ENCODE results near the gene CRYZL1. TPM values are rescaled to one million over a fixed set of nuclear protein-coding genes. Genes with fewer than 3 reads are reported as not detected.

The CRYZL1 gene
- total RNA-seq, 1 experiment from 2014 or later: 46.6 TPM

DNA sequence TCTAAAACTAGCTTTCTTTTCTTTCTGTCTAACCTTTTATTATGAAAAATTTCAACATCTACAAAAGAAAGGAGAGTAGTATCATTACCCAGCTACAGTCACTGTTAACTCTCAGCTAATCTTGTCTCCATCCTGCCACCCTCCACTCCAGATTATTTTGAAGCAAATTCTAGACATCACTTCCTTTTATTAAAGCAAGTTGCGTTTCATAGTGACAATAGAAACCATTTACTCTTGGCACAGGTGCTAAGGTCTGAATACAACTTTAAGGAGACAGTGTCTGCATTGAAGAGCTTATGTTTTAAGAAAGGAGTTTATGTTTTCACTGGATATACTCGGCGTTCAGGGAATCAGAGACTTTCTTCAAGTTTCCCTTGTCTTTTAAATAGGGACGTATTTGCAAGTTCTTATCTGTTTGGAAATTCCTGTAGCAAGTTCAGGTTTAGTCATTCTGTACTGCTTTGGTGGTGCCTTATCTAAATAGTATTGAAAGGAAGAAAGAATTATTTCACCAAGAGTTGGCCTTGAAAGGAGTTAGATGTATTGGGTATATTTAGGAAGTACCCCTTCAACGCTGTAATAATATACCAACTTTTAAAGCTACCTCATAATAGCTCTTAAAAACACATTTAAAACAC is 43.5 kb upstream of the CRYZL1 start:
- intact Hi-C loops (cut with micrococcal nuclease; ENCODE audit: unreplicated experiment): no loop called here
- Histone ChIP-seq H3K4me3 (ENCODE audit: low read depth, low read length, poor library complexity, severe bottlenecking) (no peak overlapping the region), H3K27ac (ENCODE audit: low read depth, low read length, poor library complexity, severe bottlenecking) (no peak overlapping the region), H3K9me3 (ENCODE audit: low read depth, low read length, poor library complexity, severe bottlenecking) (no peaks in the 10 kb centered on the region), H3K27me3 (replicated peaks; ENCODE audit: insufficient read depth, low read depth, low read length, poor library complexity) (no peaks in the 10 kb centered on the region), H3K4me1 (ENCODE audit: insufficient read depth, low read length, poor library complexity, severe bottlenecking) (peaks cover 34% of the 10 kb centered on the region), H3K36me3 (ENCODE audit: insufficient read depth, low read length, poor library complexity, severe bottlenecking) (no peaks in the 10 kb centered on the region)
- TF ChIP-seq, protein P1, sequence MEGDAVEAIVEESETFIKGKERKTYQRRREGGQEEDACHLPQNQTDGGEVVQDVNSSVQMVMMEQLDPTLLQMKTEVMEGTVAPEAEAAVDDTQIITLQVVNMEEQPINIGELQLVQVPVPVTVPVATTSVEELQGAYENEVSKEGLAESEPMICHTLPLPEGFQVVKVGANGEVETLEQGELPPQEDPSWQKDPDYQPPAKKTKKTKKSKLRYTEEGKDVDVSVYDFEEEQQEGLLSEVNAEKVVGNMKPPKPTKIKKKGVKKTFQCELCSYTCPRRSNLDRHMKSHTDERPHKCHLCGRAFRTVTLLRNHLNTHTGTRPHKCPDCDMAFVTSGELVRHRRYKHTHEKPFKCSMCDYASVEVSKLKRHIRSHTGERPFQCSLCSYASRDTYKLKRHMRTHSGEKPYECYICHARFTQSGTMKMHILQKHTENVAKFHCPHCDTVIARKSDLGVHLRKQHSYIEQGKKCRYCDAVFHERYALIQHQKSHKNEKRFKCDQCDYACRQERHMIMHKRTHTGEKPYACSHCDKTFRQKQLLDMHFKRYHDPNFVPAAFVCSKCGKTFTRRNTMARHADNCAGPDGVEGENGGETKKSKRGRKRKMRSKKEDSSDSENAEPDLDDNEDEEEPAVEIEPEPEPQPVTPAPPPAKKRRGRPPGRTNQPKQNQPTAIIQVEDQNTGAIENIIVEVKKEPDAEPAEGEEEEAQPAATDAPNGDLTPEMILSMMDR (conservative IDR thresholded peaks at IDR 0.05; ENCODE audit: low read depth, low read length): no peak
- no peak for TF ChIP-seq EZH2 (IDR thresholded peaks at IDR 0.05; ENCODE audit: borderline replicate concordance, low read depth, low read length, poor library complexity, severe bottlenecking)
- POLR2A ChIA-PET (ENCODE audit: low non-redundant PET): no interaction called here
- CTCF ChIA-PET: no interaction called here
- no peak for DNase-seq (ENCODE audit: low spot score)
- BruUV-seq (replicated peaks): no TSS peak

DNA sequence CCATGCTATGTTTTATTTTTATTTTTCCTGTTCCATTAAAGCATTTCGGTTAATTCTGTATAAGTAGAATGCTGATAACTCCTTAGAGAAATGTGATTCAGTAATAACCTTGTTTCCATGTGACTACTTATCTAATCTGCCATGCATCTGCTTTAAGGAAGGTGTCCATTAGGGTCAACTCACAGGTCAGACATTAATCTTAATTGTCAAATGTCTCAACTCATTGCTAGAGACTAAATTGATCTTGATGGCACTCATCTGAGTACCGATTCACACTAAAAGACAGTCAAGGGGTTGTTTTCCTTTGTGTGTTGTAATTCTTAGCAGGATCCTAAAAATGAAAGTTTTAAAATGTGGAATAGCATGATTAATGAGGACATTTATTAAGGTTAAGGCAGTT is 42.5 kb upstream of the CRYZL1 start:
- BruUV-seq (replicated peaks): no TSS peak
- no peaks in the 10 kb centered on the region for H3K9me3 ChIP-seq (ENCODE audit: low read depth, low read length, poor library complexity, severe bottlenecking)
- ChIA-PET POLR2A (ENCODE audit: low non-redundant PET) (interaction anchor here (0.5 kb wide), 1 partner anchor 10 kb away, joined by 5 read pairs; no protein-coding TSS in a partner anchor), CTCF (no interaction called here)
- no peaks in the 10 kb centered on the region for H3K36me3 ChIP-seq (ENCODE audit: insufficient read depth, low read length, poor library complexity, severe bottlenecking)
- DNase-seq (ENCODE audit: low spot score): no peak
- no peak for TF ChIP-seq EZH2 (IDR thresholded peaks at IDR 0.05; ENCODE audit: borderline replicate concordance, low read depth, low read length, poor library complexity, severe bottlenecking)
- TF ChIP-seq, protein P1 (conservative IDR thresholded peaks at IDR 0.05; ENCODE audit: low read depth, low read length): no peak
- intact Hi-C loops (cut with micrococcal nuclease; ENCODE audit: unreplicated experiment): no loop called here
- no peak overlapping the region for H3K4me3 ChIP-seq (ENCODE audit: low read depth, low read length, poor library complexity, severe bottlenecking)
- H3K27ac ChIP-seq (ENCODE audit: low read depth, low read length, poor library complexity, severe bottlenecking): no peak overlapping the region
- H3K4me1 ChIP-seq (ENCODE audit: insufficient read depth, low read length, poor library complexity, severe bottlenecking): peaks cover 34% of the 10 kb centered on the region
- no peaks in the 10 kb centered on the region for H3K27me3 ChIP-seq (replicated peaks; ENCODE audit: insufficient read depth, low read depth, low read length, poor library complexity)

DNA sequence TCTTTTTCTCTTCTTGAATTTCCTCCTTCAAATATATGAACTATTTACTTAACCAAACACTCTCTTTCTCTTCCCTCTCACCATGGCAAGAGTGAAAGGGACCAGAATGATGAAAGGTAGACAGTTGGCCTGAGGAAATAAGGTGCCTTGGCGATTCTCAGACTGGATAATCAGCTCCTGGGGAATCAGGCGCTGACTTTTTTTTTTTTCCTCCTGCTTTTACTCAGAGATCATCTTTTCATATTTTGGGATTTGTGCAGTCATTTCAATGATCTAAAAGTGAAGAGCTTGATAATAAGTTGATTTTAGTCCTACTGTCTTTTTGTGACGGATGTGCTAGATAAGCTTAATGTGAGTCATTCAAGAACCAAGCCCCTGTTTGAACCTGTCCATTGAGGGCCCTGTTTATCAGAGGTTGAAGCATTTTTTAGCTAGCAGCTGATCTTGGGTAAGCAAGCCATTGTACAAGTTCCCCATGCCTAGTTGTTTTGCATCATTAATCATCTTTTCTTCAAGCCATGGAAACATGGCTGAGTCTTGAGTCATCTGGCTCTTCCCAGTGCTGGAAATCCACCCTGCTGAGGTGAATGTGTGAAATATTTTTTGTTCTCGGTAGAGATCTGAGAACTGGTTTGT is 41.6 kb upstream of the CRYZL1 start:
- no peak overlapping the region for H3K4me3 ChIP-seq (ENCODE audit: low read depth, low read length, poor library complexity, severe bottlenecking)
- H3K4me1 ChIP-seq (ENCODE audit: insufficient read depth, low read length, poor library complexity, severe bottlenecking): peaks cover 34% of the 10 kb centered on the region
- DNase-seq (ENCODE audit: low spot score): peak; percentile 65
- TF ChIP-seq, protein P1 (conservative IDR thresholded peaks at IDR 0.05; ENCODE audit: low read depth, low read length): no peak
- no peak for TF ChIP-seq EZH2 (IDR thresholded peaks at IDR 0.05; ENCODE audit: borderline replicate concordance, low read depth, low read length, poor library complexity, severe bottlenecking)
- H3K9me3 ChIP-seq (ENCODE audit: low read depth, low read length, poor library complexity, severe bottlenecking): no peaks in the 10 kb centered on the region
- no TSS peak for BruUV-seq (replicated peaks)
- no peaks in the 10 kb centered on the region for H3K27me3 ChIP-seq (replicated peaks; ENCODE audit: insufficient read depth, low read depth, low read length, poor library complexity)
- ChIA-PET CTCF (no interaction called here), POLR2A (ENCODE audit: low non-redundant PET) (no interaction called here)
- peak overlapping the region; percentile 5 for H3K27ac ChIP-seq (ENCODE audit: low read depth, low read length, poor library complexity, severe bottlenecking)
- intact Hi-C loops (cut with micrococcal nuclease; ENCODE audit: unreplicated experiment): no loop called here
- no peaks in the 10 kb centered on the region for H3K36me3 ChIP-seq (ENCODE audit: insufficient read depth, low read length, poor library complexity, severe bottlenecking)
